ENCODE results near the gene MGLL. TPM values are rescaled to one million over a fixed set of nuclear protein-coding genes. Genes with fewer than 3 reads are reported as not detected.

MGLL gene
- total and polyA plus RNA-seq, 4 donors = 9.4 to 277 (median 74.2) TPM

DNA sequence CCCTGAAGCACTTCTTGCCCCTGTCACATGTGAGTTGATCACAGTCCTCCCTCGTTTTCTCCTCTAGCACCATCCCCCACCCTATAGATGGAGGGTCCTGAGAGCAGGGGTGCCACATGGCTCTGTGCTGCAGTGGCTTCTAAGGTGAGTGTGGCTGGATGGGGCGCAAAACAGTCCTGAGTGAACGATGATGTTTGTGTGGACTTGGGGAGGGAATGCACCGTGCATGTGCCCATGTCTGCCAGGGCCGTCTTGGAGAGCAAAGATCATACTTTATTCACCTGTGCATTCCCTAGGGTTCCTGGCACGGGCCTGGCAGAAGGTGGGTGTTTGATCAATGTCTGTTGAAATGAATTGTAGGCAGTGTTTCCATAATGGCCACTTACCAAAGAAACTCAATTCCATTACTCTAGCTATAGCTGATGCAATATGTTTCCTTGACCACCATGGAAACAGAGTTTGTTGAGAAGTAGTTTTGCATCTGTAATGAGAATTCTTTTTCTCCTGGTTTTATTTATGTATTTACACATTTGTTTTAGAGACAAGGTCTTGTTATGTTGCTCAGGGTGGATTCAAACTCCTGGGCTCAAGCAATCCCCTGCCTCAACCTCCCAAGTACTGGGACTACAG lies 91.5 kb downstream of the MGLL start (continued):
- TF ChIP-seq, protein P1, sequence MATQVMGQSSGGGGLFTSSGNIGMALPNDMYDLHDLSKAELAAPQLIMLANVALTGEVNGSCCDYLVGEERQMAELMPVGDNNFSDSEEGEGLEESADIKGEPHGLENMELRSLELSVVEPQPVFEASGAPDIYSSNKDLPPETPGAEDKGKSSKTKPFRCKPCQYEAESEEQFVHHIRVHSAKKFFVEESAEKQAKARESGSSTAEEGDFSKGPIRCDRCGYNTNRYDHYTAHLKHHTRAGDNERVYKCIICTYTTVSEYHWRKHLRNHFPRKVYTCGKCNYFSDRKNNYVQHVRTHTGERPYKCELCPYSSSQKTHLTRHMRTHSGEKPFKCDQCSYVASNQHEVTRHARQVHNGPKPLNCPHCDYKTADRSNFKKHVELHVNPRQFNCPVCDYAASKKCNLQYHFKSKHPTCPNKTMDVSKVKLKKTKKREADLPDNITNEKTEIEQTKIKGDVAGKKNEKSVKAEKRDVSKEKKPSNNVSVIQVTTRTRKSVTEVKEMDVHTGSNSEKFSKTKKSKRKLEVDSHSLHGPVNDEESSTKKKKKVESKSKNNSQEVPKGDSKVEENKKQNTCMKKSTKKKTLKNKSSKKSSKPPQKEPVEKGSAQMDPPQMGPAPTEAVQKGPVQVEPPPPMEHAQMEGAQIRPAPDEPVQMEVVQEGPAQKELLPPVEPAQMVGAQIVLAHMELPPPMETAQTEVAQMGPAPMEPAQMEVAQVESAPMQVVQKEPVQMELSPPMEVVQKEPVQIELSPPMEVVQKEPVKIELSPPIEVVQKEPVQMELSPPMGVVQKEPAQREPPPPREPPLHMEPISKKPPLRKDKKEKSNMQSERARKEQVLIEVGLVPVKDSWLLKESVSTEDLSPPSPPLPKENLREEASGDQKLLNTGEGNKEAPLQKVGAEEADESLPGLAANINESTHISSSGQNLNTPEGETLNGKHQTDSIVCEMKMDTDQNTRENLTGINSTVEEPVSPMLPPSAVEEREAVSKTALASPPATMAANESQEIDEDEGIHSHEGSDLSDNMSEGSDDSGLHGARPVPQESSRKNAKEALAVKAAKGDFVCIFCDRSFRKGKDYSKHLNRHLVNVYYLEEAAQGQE (IDR thresholded peaks at IDR 0.05) = no peak
- TF ChIP-seq HNF4A (conservative IDR thresholded peaks at IDR 0.05) (no peak), YY1 (IDR thresholded peaks at IDR 0.05) (no peak)

DNA sequence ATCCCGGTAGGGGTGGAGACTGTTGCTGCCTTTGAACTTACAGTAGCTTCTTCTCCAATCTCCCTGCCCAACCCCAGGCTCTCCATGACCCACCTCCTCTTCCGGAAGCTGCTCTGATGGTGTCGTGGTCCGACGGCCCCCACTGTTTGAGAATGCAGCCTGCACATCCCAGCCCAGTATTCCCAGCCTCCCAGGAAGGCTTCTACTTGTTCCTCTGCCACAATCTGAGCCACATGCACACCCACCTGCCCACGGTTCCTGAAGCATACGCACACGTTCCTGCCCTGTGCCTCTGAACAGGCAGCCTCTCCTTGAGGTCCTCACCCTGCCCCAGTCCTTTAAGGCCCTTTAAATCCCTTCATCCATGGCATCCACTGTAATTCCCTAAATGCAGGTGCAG lies 92.1 kb downstream of the MGLL start:
- Histone ChIP-seq H3K27ac (ENCODE audit: low read depth in 1 of 2, low read length in 2 of 2) (no peak overlapping the region), H3K36me3 (ENCODE audit: control insufficient read depth in 4 of 4, insufficient read depth in 3 of 4, low read depth in 1 of 4, low read length in 3 of 4) (peaks cover 0 to 3% (median 0%) of the 10 kb centered on the region in 4 donors), H3K4me1 (ENCODE audit: control insufficient read depth in 4 of 4, insufficient read depth in 4 of 4, low read length in 3 of 4) (peaks cover 0 to 6% (median 2%) of the 10 kb centered on the region in 4 donors), H3K9me3 (ENCODE audit: control insufficient read depth in 4 of 4, low read length in 3 of 4) (no peaks in the 10 kb centered on the region), H3K4me3 (ENCODE audit: low read depth in 1 of 3, low read length in 3 of 3) (no peak overlapping the region), H3K9ac (ENCODE audit: low read depth in 1 of 2, low read length in 2 of 2) (no peak overlapping the region), H3K27me3 (ENCODE audit: control insufficient read depth in 4 of 4, insufficient read depth in 4 of 4, low read length in 3 of 4) (no peaks in the 10 kb centered on the region)
- DNase-seq (ENCODE audit: low spot score) = no peak
- 94% methylated on average over 8 of the region's 8 CpGs for WGBS
- TF ChIP-seq, protein P2, sequence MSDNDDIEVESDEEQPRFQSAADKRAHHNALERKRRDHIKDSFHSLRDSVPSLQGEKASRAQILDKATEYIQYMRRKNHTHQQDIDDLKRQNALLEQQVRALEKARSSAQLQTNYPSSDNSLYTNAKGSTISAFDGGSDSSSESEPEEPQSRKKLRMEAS (IDR thresholded peaks at IDR 0.05) = no peak
- TF ChIP-seq, protein P1 (IDR thresholded peaks at IDR 0.05) = no peak
- no peak for TF ChIP-seq GABPA (IDR thresholded peaks at IDR 0.05 in 1 of 2, conservative IDR thresholded peaks at IDR 0.05 in 1 of 2)
- TF ChIP-seq, protein P3, sequence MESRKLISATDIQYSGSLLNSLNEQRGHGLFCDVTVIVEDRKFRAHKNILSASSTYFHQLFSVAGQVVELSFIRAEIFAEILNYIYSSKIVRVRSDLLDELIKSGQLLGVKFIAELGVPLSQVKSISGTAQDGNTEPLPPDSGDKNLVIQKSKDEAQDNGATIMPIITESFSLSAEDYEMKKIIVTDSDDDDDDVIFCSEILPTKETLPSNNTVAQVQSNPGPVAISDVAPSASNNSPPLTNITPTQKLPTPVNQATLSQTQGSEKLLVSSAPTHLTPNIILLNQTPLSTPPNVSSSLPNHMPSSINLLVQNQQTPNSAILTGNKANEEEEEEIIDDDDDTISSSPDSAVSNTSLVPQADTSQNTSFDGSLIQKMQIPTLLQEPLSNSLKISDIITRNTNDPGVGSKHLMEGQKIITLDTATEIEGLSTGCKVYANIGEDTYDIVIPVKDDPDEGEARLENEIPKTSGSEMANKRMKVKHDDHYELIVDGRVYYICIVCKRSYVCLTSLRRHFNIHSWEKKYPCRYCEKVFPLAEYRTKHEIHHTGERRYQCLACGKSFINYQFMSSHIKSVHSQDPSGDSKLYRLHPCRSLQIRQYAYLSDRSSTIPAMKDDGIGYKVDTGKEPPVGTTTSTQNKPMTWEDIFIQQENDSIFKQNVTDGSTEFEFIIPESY (IDR thresholded peaks at IDR 0.05) = no peak

DNA sequence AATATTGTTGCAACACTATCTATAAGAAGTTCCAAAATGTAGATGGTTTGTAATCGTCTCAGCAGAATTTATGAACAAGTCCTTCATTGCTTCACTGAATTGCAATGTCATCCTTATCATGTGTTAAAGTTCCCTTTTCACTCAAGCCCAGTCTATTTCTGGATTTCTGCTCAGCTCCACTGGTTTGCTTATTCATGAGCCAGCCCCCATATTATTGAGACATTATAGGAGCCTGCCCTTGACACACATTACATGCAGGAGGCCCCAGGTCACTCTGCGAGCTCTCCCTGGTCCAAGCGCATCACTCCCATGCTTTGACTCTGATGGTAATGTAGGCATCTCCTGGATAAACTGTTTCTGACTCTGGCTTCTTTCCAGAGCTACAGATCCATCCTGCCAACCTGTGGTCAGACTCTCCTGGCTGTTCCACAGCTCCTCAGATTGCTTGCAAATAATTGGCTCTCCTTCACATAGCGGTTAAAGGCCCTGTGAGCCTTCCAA lies 92.7 kb downstream of the MGLL start:
- Histone ChIP-seq H3K4me1 (ENCODE audit: control insufficient read depth in 4 of 4, insufficient read depth in 4 of 4, low read length in 3 of 4) (peaks cover 0 to 6% (median 2%) of the 10 kb centered on the region in 4 donors), H3K27ac (ENCODE audit: low read depth in 1 of 2, low read length in 2 of 2) (no peak overlapping the region)
- TF ChIP-seq YY1 (IDR thresholded peaks at IDR 0.05) = no peak

More for the DNA sequence above, 92.7 kb downstream of the MGLL start:
- Histone ChIP-seq H3K9me3 (ENCODE audit: control insufficient read depth in 4 of 4, low read length in 3 of 4) (no peaks in the 10 kb centered on the region), H3K36me3 (ENCODE audit: control insufficient read depth in 4 of 4, insufficient read depth in 3 of 4, low read depth in 1 of 4, low read length in 3 of 4) (peaks cover 0 to 3% (median 0%) of the 10 kb centered on the region in 4 donors), H3K9ac (ENCODE audit: low read depth in 1 of 2, low read length in 2 of 2) (no peak overlapping the region), H3K4me3 (ENCODE audit: low read depth in 1 of 3, low read length in 3 of 3) (no peak overlapping the region), H3K27me3 (ENCODE audit: control insufficient read depth in 4 of 4, insufficient read depth in 4 of 4, low read length in 3 of 4) (no peaks in the 10 kb centered on the region)
- WGBS = 90% methylated on average over 4 of the region's 4 CpGs
- no peak for DNase-seq (ENCODE audit: low spot score)
